ENCODE results near the gene PALD1.

GRCh38 chr10:70514591-70514990, 36.0 kb downstream of the PALD1 start:
- TF ChIP-seq, protein P1, sequence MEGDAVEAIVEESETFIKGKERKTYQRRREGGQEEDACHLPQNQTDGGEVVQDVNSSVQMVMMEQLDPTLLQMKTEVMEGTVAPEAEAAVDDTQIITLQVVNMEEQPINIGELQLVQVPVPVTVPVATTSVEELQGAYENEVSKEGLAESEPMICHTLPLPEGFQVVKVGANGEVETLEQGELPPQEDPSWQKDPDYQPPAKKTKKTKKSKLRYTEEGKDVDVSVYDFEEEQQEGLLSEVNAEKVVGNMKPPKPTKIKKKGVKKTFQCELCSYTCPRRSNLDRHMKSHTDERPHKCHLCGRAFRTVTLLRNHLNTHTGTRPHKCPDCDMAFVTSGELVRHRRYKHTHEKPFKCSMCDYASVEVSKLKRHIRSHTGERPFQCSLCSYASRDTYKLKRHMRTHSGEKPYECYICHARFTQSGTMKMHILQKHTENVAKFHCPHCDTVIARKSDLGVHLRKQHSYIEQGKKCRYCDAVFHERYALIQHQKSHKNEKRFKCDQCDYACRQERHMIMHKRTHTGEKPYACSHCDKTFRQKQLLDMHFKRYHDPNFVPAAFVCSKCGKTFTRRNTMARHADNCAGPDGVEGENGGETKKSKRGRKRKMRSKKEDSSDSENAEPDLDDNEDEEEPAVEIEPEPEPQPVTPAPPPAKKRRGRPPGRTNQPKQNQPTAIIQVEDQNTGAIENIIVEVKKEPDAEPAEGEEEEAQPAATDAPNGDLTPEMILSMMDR (IDR thresholded peaks at IDR 0.05): no peak
- no peak for TF ChIP-seq POLR2A (IDR thresholded peaks at IDR 0.05)

Data from body of pancreas (tissue), 4 donors.